Sigmoid colon (tissue), 4 donors: ENCODE results near the gene MOK.

Experiments used
- EP300 ChIP-seq, 4 donors: sonication (generic); formaldehyde crosslinking; IDR thresholded peaks; one replicate each; pipeline ENCODE4 v1.6.1; 2017; ENCODE audit warnings: antibody characterized with exemption in 4 of 4
- POLR2AphosphoS5 ChIP-seq, 4 donors: sonication (generic); formaldehyde crosslinking; IDR thresholded peaks; one replicate each; pipeline ENCODE4 v1.6.1; 2017; ENCODE audit warnings: antibody characterized with exemption in 4 of 4

DNA sequence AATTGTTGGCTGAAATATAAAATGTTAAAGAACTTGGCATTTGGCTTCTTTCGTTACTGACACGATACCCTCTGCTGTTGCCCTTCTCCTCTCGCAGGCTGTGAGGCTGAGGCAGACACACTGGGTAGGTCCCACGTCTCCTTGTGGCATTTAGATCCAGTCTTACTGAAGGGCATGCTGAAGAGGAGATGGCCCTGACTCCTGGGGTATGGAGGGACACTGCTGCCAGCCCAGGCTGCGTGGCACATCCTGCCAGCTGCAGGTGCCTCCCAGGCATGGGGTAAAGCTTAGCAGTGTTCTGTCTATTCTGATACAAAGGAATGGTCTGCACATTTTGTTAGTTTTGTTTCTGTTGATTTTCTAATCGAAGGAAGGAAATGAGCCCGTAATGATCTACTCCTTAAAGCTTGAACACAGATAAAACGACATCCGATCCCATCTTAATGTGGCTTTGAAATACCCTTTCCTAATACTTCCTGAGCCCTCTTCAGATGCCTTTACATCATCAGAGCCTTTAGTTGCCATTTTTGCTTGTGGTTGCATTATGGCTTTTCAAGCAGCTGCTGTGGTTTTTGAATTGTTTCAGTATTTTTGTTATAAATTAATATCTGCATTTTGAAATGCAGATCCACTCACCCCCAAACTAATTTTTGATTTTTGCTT lies 104.1 kb downstream of the MOK start:
- TF ChIP-seq EP300 (IDR thresholded peaks at IDR 0.05) (no peak), POLR2AphosphoS5 (IDR thresholded peaks at IDR 0.05) (no peak)
